Activated CD4-positive, CD25-positive, alpha-beta regulatory T cell treated with anti-CD3 and anti-CD28 coated beads, Interleukin-2, amount 50 U/mL, for 24 hours (primary cell): ENCODE data around the gene ZNF302.

ENCODE experiments used
- ATAC-seq, 2 donors: fragments of 150-1000 bp; cut with Tn5 transposase; one replicate each; pipeline ENCODE4 v1.10.0; 2021; ENCODE audit warnings: mild to moderate bottlenecking in 1 of 2, moderate library complexity in 1 of 2

ZNF302 gene

GRCh38 chr19:34733266-34733745, 55.8 kb downstream of the ZNF302 start:
- peak; percentile 4 to 8 for ATAC-seq

- peak; percentile 88 to 89 for ATAC-seq
Observed at GRCh38 chr19:34733746-34734536, 56.5 kb downstream of the ZNF302 start, which contains the start of gene ZNF181. TSS of gene ZNF181 (plus strand) at chr19:34734243. CDS start at chr19:34735038, 795 bp downstream.

- ATAC-seq, result peak in 1 of 2 donors; percentile 72
Observed at GRCh38 chr19:34734537-34735103, 57.1 kb downstream of the ZNF302 start.
